ENCODE data around the gene CACNB2.

Gene CACNB2

DNA sequence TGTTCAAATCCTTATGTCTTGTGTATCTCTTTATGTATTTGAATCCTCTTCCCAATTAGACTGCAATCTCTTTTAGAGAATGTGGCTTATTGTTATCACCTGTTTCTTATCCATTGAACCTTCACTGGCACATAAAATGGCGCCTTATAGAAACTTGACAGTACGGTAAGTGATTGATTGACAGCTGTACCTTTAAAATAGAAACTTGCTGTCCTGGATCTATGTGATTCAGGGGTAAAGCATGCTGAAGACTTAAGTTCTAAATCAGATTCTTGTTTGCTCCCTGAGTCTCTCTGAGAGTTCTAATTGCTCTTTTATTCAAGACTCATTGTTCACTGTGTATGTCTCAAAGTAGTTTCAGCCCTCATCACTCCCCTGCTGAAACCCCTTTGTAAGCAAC lies 91.3 kb downstream of the CACNB2 start:
- no peak for DNase-seq (ENCODE audit: low spot score)

GRCh38 chr10:18233775-18234174 lies 93.6 kb downstream of the CACNB2 start:
- DNase-seq (ENCODE audit: low spot score): no peak

- no peak for DNase-seq (ENCODE audit: low spot score)
These were observed 95.3 kb downstream of the CACNB2 start for GRCh38 chr10:18235477-18235876.

GRCh38 chr10:18236756-18237155 lies 96.5 kb downstream of the CACNB2 start:
- DNase-seq (ENCODE audit: low spot score): no peak

DNA sequence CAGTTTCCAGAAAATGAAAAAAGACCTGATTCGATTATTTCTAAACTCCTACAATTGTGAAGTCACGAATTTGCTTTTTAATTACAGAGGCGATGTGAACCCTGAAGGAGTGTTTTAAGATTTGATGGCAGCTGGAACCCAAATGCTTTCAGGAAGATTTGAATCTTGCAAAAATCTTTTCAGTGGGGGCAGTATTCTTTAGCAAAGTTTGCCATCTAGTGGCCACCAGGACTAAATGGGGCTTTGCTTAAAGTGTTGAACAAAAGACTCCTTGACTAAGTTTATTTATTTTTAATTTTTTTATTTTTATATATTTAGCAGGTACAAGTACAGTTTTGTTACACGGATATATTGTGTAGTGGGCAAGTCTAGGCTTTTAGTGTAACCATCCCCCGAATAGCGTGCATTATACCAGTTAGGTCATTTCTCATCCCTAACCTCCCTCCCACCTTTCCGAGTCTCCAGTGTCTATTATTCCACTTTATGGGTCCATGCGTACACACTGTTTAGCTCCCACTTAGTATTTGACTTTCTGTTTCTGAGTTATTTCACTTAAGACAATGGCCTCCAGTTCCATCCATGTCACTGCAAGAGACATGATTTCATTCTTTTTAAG lies 98.8 kb downstream of the CACNB2 start:
- peak; percentile 13 for DNase-seq (ENCODE audit: low spot score)

- DNase-seq (ENCODE audit: low spot score): no peak
These were observed 100.1 kb downstream of the CACNB2 start for GRCh38 chr10:18240185-18240882.

- DNase-seq (ENCODE audit: low spot score): no peak
These were observed 106.7 kb downstream of the CACNB2 start for GRCh38 chr10:18246967-18247366.

DNA sequence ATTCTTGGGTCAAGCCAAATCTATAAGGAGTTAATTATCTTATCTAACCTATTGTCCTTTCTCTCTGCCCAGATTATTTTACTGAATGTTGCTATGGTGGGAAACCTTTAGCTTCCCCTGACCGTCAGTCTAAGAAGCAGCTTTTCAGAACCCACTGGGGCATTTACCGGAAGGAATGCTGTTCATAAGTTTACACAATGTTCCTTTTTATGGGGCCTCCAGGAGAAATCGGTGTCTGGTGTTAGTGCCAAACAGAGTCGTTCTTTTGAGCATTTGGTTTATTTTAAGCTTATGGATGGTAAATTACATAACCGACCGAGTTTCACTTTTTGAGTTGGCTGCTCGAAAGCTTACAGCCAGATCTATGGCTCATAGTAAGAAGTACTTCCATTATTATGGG lies 111.9 kb downstream of the CACNB2 start:
- DNase-seq (ENCODE audit: low spot score): no peak

- no peak for DNase-seq (ENCODE audit: low spot score)
These were observed 113.9 kb downstream of the CACNB2 start for GRCh38 chr10:18254086-18254485.

DNA sequence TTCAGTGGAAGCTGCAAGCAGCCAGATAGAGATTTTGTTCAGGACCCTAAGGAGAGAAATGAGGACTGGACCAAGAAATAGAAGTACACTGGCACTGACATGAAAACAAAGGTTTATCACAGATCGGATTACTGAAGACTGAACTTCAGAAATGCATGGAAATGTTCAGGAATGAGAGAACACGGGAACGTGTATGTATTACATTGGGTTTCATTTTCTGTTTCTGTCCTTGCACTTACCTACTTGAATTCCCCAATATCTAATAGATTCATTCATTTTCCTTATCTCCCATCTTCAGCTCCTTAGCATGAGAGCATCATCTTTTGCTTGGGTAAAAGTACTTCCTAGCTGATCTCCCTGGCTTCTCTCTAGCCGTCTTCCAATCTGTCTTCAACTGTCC lies 114.5 kb downstream of the CACNB2 start:
- DNase-seq (ENCODE audit: low spot score): no peak

DNA sequence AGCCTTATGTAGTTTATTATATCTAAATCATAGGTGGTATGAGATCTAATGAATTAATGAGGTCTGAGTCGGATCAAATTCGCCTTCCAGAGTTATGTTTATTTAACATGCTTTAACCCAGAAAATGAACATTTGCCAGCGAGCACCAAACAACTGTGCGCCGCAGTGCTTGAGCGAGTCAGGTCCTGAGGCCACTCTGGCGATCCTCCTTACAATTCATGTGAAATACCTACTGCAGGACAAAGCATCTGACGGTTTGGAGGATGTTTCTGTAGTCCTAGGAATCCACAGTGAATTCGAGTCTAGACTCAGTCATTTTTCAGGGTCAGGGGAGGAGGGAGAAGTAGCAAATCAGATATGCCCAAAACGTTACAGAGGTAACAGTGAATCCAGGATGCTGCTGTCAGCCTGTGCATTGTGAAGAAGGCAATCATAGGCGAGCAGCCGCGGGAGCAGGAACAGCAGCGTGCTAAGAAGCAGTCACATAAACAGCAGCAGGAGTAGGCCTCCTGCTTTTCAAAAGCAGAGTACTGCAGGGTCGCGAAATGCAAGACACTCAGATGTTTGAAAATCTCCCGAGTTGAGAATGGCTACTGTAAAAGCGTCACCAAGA lies 120.2 kb downstream of the CACNB2 start:
- no peak for DNase-seq (ENCODE audit: low spot score)

GRCh38 chr10:18261063-18261610 lies 120.9 kb downstream of the CACNB2 start:
- no peak for DNase-seq (ENCODE audit: low spot score)

DNA sequence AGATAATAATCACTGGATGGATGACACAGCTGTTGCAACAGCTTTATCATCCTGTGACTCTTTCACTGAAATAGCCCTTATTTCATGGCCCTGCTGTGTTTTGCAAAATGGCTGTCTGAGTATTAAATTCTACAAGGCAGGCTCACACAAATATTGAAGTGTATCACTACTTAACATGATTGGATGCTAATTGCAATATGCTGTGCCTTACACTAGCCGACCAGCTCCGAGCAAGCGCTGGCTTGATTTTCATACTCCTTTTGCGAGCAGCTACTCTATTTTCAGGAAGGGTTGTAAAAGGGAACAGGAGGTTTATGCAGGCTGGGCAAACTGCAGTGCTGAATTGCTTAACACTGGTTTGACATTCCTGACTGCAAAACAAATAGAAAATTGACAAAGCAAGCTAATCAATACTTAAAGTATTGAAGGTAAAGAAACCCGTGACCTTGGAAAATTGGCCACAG lies 121.6 kb downstream of the CACNB2 start:
- no peak for DNase-seq (ENCODE audit: low spot score)

- no peak for DNase-seq (ENCODE audit: low spot score)
These were observed 124.3 kb downstream of the CACNB2 start for GRCh38 chr10:18264466-18265050.

DNA sequence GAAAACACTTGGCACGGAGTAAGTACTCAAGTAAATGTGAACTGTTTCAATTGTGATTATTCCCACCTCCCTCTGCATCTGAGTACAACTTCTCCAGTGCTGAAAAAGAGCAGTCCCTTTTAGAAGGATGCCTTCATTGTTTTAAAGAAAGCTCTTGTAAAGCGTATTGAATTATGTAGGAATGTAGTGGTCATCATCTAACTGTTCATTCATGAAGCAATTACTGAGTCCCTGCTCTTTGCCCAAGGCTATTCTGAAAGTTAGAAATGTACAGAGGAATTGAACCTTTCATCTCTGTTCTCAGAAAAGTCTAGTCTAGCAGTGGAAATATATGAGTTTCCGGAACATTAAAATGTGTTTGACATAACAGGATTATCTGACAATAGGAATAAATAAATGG lies 127.8 kb downstream of the CACNB2 start:
- DNase-seq (ENCODE audit: low spot score): no peak

- no peak for DNase-seq (ENCODE audit: low spot score)
These were observed 131.3 kb downstream of the CACNB2 start for GRCh38 chr10:18271491-18271890.

DNA sequence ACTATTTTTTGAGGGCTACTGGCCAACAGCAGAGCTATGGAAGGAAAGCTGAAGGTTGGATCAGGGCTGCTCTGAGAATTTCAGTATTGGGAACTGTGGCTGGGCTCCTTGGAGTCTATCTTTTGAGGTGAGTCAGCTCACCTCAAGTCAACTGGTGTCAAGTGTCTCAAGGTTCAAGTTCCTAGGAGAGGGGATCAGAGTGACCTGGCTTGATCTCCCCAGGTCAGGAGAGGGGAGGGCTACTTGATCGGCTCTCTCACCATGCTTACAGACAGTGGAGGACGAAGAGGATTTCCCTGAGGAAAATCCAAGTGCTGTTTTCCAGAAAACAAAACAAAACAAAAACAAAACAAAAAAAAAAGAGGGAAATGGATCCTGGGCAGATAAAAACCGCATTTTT lies 132.8 kb downstream of the CACNB2 start:
- no peak for DNase-seq (ENCODE audit: low spot score)

DNA sequence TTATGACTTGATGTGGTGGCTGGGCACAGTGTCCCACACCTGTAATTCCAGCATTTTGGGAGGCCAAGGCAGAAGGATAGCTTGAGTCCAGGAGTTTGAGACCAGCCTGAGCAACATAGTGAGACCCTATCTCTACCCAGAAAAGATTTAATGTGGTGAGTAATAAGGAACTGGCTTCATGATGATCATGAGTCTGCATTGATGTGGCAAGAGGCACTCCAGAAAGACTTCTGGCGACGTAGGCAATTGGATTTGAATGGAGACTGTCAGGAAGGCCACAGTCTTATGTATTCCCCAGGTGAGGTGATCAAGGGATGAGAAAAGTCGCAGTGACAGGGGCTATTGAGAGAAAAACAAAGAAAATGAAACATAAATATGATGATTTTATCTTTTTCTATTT lies 138.0 kb downstream of the CACNB2 start:
- no peak for DNase-seq (ENCODE audit: low spot score)

- DNase-seq (ENCODE audit: low spot score): no peak
These were observed 138.9 kb downstream of the CACNB2 start for GRCh38 chr10:18279173-18279572.

DNA sequence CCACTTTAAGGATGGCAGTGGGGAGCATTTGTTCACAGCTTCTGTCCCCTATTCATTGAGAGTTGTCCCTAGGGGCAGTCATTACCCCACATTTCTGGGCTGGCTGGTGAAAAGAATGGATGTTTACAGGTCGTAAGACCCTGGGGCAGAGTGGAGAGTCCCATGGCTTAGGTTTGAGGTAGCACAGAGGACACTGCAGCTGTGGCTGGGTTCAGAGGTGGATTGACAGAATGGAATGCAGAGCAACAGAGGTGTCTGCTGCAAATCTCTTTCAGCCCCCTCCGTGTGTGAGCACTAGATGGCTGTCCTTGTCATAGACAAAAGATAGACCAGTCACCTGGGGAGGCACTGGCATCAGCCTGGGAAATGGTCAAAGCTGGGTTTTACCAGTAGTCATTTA lies 141.9 kb downstream of the CACNB2 start:
- no peak for DNase-seq (ENCODE audit: low spot score)

DNA sequence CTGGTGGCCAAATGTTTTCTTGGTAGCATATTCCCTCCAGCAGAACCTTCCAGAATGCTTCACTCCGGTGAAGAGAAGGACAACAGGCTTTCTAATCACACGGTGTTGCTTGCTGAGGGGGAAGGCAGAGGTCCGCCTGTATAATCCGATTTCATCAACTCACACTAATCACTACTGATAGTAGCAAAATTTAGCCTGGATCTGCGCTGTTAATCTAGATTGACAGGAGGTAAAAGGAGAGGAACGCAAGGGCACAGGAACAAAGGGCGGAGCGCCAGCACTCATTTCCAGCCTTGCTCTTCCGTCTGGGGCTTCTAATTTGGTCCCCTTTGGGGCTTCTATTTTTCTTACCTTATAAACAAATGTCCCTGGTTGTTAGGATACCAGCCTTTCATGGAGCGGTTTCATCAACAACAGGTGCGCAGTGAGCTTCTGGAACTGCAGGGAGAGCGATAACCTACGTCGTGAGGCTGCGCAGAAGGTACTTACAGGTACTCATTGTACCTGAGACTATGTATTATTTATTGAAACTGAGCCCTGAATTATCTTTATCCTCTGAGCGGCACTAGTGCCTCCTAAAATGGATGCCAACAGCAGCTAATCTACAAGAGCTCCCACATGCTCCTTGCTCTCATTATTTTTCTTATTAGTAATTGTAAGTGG lies 150.6 kb downstream of the CACNB2 start:
- DNase-seq (ENCODE audit: low spot score): no peak

Measured in germinal center (tissue), 1 donor.